BJ (cell line): ENCODE data around the gene FMN1. TPM values are rescaled to one million over a fixed set of nuclear protein-coding genes. Genes with fewer than 3 reads are reported as not detected.
A peak's percentile ranks its signal among the peaks of the same experiment; 100 is the strongest.

Experiments
- CTCF ChIA-PET: fragments of 350-600 bp; formaldehyde crosslinking; extraction: SDS; loops from one replicate; lab custom pipeline; 2021; ENCODE audit warnings: antibody characterized with exemption, inconsistent platforms; lab: Yijun Ruan, JAX
- POLR2A ChIA-PET: fragments of 300-600 bp; sonication (Branson Sonifier 250); formaldehyde crosslinking; extraction: SDS; loops from one replicate; lab custom pipeline; 2021; ENCODE audit warnings: antibody characterized with exemption; lab: Charles Lee
- DNase-seq: peaks from one replicate; pipeline ENCODE4 v3.0.0-alpha.2; 2011; ENCODE audit warnings: low read depth
- H3K27me3 ChIP-seq: 2 replicates; pipeline ENCODE4 v1.6.0; 2011; ENCODE audit warnings: low read length; ENCODE audit not compliant: control insufficient read depth, insufficient read depth
- H3K36me3 ChIP-seq: 2 replicates; pipeline ENCODE4 v1.5.1; 2011; ENCODE audit warnings: low read length; ENCODE audit not compliant: control insufficient read depth, insufficient read depth
- H3K4me3 ChIP-seq: 2 replicates; pipeline ENCODE4 v1.5.1; 2011; ENCODE audit warnings: low read depth, mild to moderate bottlenecking, control low read depth, low read length
- CTCF ChIP-seq: IDR thresholded peaks from 2 replicates; pipeline ENCODE4 v1.5.1; 2011; ENCODE audit warnings: low read depth, mild to moderate bottlenecking, control low read depth, inconsistent platforms, low read length, moderate library complexity; ENCODE audit not compliant: insufficient read depth
- polyA plus RNA-seq: library from polyadenylated mRNA; depleted of rRNA; stranded (reverse); fragments of >200 nt; gene quantifications from 2 replicates; pipeline ENCODE4 v1.2.3, GENCODE V29; 2011

Gene FMN1
- polyA plus RNA-seq, 1 experiment = 2.6 TPM

GRCh38 chr15:32838820-32839219 is 355.7 kb downstream of the FMN1 start:
- POLR2A ChIA-PET = no interaction called here
- Histone ChIP-seq H3K36me3 (no peaks in the 10 kb centered on the region), H3K27me3 (no peaks in the 10 kb centered on the region), H3K4me3 (no peak overlapping the region)
- CTCF ChIA-PET = interaction anchor here (0.8 to 1.1 kb wide), 2 partner anchors 11 to 97 kb away, joined by 3 read pairs; no protein-coding TSS in a partner anchor
- peak; percentile 65 for DNase-seq
- no peak for TF ChIP-seq CTCF

GRCh38 chr15:32838338-32838737 is 356.2 kb downstream of the FMN1 start:
- Histone ChIP-seq H3K36me3 (no peaks in the 10 kb centered on the region), H3K27me3 (no peaks in the 10 kb centered on the region), H3K4me3 (no peak overlapping the region)
- DNase-seq = no peak
- ChIA-PET CTCF (interaction anchor here (0.8 kb wide), 1 partner anchor 10 kb away, joined by 3 read pairs; no protein-coding TSS in a partner anchor), POLR2A (no interaction called here)
- no peak for TF ChIP-seq CTCF

- DNase-seq = no peak
- TF ChIP-seq CTCF = no peak
- Histone ChIP-seq H3K4me3 (no peak overlapping the region), H3K36me3 (no peaks in the 10 kb centered on the region), H3K27me3 (no peaks in the 10 kb centered on the region)
- ChIA-PET POLR2A (no interaction called here), CTCF (interaction anchor here (0.8 kb wide), 1 partner anchor 10 kb away, joined by 3 read pairs; no protein-coding TSS in a partner anchor)
Measured at GRCh38 chr15:32837935-32838334, 356.6 kb downstream of the FMN1 start.

- DNase-seq = no peak
- ChIA-PET CTCF (interaction anchor here (0.8 to 5.5 kb wide), 6 partner anchors 10 to 172 kb away, joined by 3 to 34 read pairs (median 3); no protein-coding TSS in a partner anchor), POLR2A (no interaction called here)
- Histone ChIP-seq H3K27me3 (no peaks in the 10 kb centered on the region), H3K4me3 (no peak overlapping the region), H3K36me3 (no peaks in the 10 kb centered on the region)
- TF ChIP-seq CTCF = no peak
Measured at GRCh38 chr15:32834156-32834555, 360.4 kb downstream of the FMN1 start.

GRCh38 chr15:32833379-32833821 is 361.1 kb downstream of the FMN1 start:
- H3K4me3 ChIP-seq = no peak overlapping the region
- no peaks in the 10 kb centered on the region for H3K36me3 ChIP-seq
- DNase-seq = no peak
- no peaks in the 10 kb centered on the region for H3K27me3 ChIP-seq
- CTCF ChIA-PET = interaction anchor here (0.7 to 5.5 kb wide), 6 partner anchors 11 to 171 kb away, joined by 3 to 34 read pairs (median 3); no protein-coding TSS in a partner anchor
- TF ChIP-seq CTCF = no peak
- POLR2A ChIA-PET = no interaction called here
